Common myeloid progenitor, CD34-positive (primary cell): ENCODE data around the gene THRB.

ENCODE experiments used
- CTCF ChIA-PET: fragments of 350-600 bp; sonication (Branson Sonifier 250); formaldehyde crosslinking; loops from one replicate; lab custom pipeline; 2021; ENCODE audit warnings: antibody characterized with exemption; lab: Charles Lee
- POLR2A ChIA-PET: fragments of 350-600 bp; sonication (Branson Sonifier 250); formaldehyde crosslinking; loops from one replicate; lab custom pipeline; 2021; ENCODE audit warnings: antibody characterized with exemption; lab: Charles Lee
- DNase-seq, 3 donors: peaks; one replicate each; pipeline versions ENCODE4 v3.0.0 to v3.0.0-alpha.2; 2013
- H3K27ac ChIP-seq, 2 experiments: 1 replicate in 1 of 2; 2 replicates in 1 of 2; pipeline ENCODE4 v1.7.0; 2013; ENCODE audit warnings: inconsistent platforms in 2 of 2, low read length in 2 of 2, mild to moderate bottlenecking in 2 of 2, low read depth in 1 of 2, moderate library complexity in 1 of 2; ENCODE audit not compliant: severe bottlenecking in 2 of 2, insufficient read depth in 1 of 2, poor library complexity in 1 of 2
- H3K27me3 ChIP-seq, 5 experiments: replicated peaks in 2 of 5; 1 replicate in 3 of 5; 2 replicates in 2 of 5; pipeline versions ENCODE4 v1.6.1 to v1.7.0; 2013; ENCODE audit warnings: low read length in 4 of 5, mild to moderate bottlenecking in 2 of 5, moderate library complexity in 2 of 5, inconsistent platforms in 1 of 5; ENCODE audit not compliant: insufficient read depth in 5 of 5, control insufficient read depth in 4 of 5
- H3K36me3 ChIP-seq, 4 experiments: 1 replicate in 2 of 4; 2 replicates in 2 of 4; pipeline versions ENCODE4 v1.6.1 to v1.7.0; 2013; ENCODE audit warnings: low read length in 3 of 4, control low read depth in 1 of 4, mild to moderate bottlenecking in 1 of 4; ENCODE audit not compliant: control insufficient read depth in 4 of 4, insufficient read depth in 4 of 4
- H3K4me1 ChIP-seq, 4 experiments: 1 replicate in 3 of 4; 2 replicates in 1 of 4; pipeline versions ENCODE4 v1.6.1 to v1.7.1; 2013; ENCODE audit warnings: low read length in 3 of 4, mild to moderate bottlenecking in 3 of 4, control low read depth in 1 of 4, inconsistent platforms in 1 of 4, moderate library complexity in 1 of 4; ENCODE audit not compliant: control insufficient read depth in 4 of 4, insufficient read depth in 4 of 4; ENCODE audit errors: control extremely low read depth in 1 of 4
- H3K4me3 ChIP-seq, 7 experiments: 1 replicate in 4 of 7; 2 replicates in 3 of 7; pipeline versions ENCODE4 v1.5.1 to v1.7.0; 2013; ENCODE audit warnings: mild to moderate bottlenecking in 7 of 7, low read length in 6 of 7, moderate library complexity in 6 of 7, inconsistent platforms in 2 of 7, low read depth in 2 of 7, control low read depth in 1 of 7; ENCODE audit not compliant: insufficient read depth in 4 of 7, control insufficient read depth in 1 of 7; ENCODE audit errors: extremely low read depth in 1 of 7
- H3K9me3 ChIP-seq, 5 experiments: 1 replicate in 4 of 5; 2 replicates in 1 of 5; pipeline versions ENCODE4 v1.6.1 to v1.7.1; 2013; ENCODE audit warnings: low read length in 4 of 5, mild to moderate bottlenecking in 2 of 5, inconsistent platforms in 1 of 5, low read depth in 1 of 5, moderate library complexity in 1 of 5; ENCODE audit not compliant: control insufficient read depth in 4 of 5, insufficient read depth in 2 of 5; ENCODE audit errors: control extremely low read depth in 1 of 5
- WGBS: methylation state at CpG from one replicate; pipeline ENCODE4 v1.1.5; 2013; ENCODE audit not compliant: insufficient coverage; 5-methylcytosine and 5-hydroxymethylcytosine counted together

The THRB gene

GRCh38 chr3:24271228-24271627 lies 223.4 kb downstream of the THRB start:
- no peak overlapping the region for H3K27ac ChIP-seq
- H3K4me1 ChIP-seq, result no peaks in the 10 kb centered on the region
- H3K9me3 ChIP-seq, result no peaks in the 10 kb centered on the region
- no peaks in the 10 kb centered on the region for H3K36me3 ChIP-seq
- ChIA-PET CTCF (interaction anchor here (0.8 kb wide), 1 partner anchor 10 kb away, joined by 6 read pairs; no protein-coding TSS in a partner anchor), POLR2A (no interaction called here)
- H3K4me3 ChIP-seq, result no peak overlapping the region
- WGBS, result 83% methylated on average over 2 of the region's 3 CpGs
- no peak for DNase-seq
- H3K27me3 ChIP-seq, result no peaks in the 10 kb centered on the region

GRCh38 chr3:24270744-24271143 lies 223.9 kb downstream of the THRB start:
- H3K36me3 ChIP-seq, result no peaks in the 10 kb centered on the region
- no peaks in the 10 kb centered on the region for H3K9me3 ChIP-seq
- H3K4me1 ChIP-seq, result no peaks in the 10 kb centered on the region
- H3K27ac ChIP-seq, result no peak overlapping the region
- no peak overlapping the region for H3K4me3 ChIP-seq
- DNase-seq, result no peak
- H3K27me3 ChIP-seq, result no peaks in the 10 kb centered on the region
- ChIA-PET CTCF (no interaction called here), POLR2A (no interaction called here)
- no CpG with 5 or more reads among the region's 1 CpG for WGBS

- WGBS, result 100% methylated on average over 2 of the region's 2 CpGs
- H3K27me3 ChIP-seq, result no peaks in the 10 kb centered on the region
- no peak overlapping the region for H3K27ac ChIP-seq
- DNase-seq, result no peak
- ChIA-PET POLR2A (no interaction called here), CTCF (no interaction called here)
- no peaks in the 10 kb centered on the region for H3K4me1 ChIP-seq
- no peaks in the 10 kb centered on the region for H3K9me3 ChIP-seq
- H3K36me3 ChIP-seq, result no peaks in the 10 kb centered on the region
- no peak overlapping the region for H3K4me3 ChIP-seq
Measured at GRCh38 chr3:24270204-24270691, 224.4 kb downstream of the THRB start.

- Histone ChIP-seq H3K4me3 (no peak overlapping the region), H3K4me1 (peaks cover 0 to 19% (median 5%) of the 10 kb centered on the region in 4 experiments), H3K36me3 (no peaks in the 10 kb centered on the region), H3K27me3 (no peaks in the 10 kb centered on the region), H3K27ac (no peak overlapping the region), H3K9me3 (no peaks in the 10 kb centered on the region)
- DNase-seq, result peak; percentile 73 to 79 (median 77)
- POLR2A ChIA-PET, result no interaction called here
- WGBS, result 100% methylated on average over 2 of the region's 3 CpGs
- CTCF ChIA-PET, result interaction anchor here (1.0 to 2.9 kb wide), 8 partner anchors 16 to 418 kb away, joined by 3 to 15 read pairs (median 3); no protein-coding TSS in a partner anchor
Measured at GRCh38 chr3:24264748-24265158, 229.9 kb downstream of the THRB start.

- H3K27me3 ChIP-seq, result no peaks in the 10 kb centered on the region
- no peak overlapping the region for H3K27ac ChIP-seq
- POLR2A ChIA-PET, result no interaction called here
- DNase-seq, result peak in 2 of 3 donors; percentile 18 to 37
- no peaks in the 10 kb centered on the region for H3K36me3 ChIP-seq
- H3K9me3 ChIP-seq, result no peaks in the 10 kb centered on the region
- H3K4me1 ChIP-seq, result peaks cover 0 to 19% (median 5%) of the 10 kb centered on the region in 4 experiments
- H3K4me3 ChIP-seq, result no peak overlapping the region
- 100% methylated on average over 1 of the region's 1 CpG for WGBS
- CTCF ChIA-PET, result interaction anchor here (0.6 to 2.9 kb wide), 8 partner anchors 16 to 419 kb away, joined by 3 to 15 read pairs (median 3); no protein-coding TSS in a partner anchor
Measured at GRCh38 chr3:24264011-24264410, 230.6 kb downstream of the THRB start.

- H3K27me3 ChIP-seq, result no peaks in the 10 kb centered on the region
- POLR2A ChIA-PET, result no interaction called here
- no peaks in the 10 kb centered on the region for H3K36me3 ChIP-seq
- WGBS, result no CpG with 5 or more reads among the region's 2 CpGs
- H3K27ac ChIP-seq, result no peak overlapping the region
- no peak overlapping the region for H3K4me3 ChIP-seq
- no peaks in the 10 kb centered on the region for H3K9me3 ChIP-seq
- no peak for DNase-seq
- H3K4me1 ChIP-seq, result peaks cover 0 to 19% (median 5%) of the 10 kb centered on the region in 4 experiments
- CTCF ChIA-PET, result interaction anchor here (0.9 to 2.9 kb wide), 9 partner anchors 9 to 420 kb away, joined by 3 to 15 read pairs (median 3); no protein-coding TSS in a partner anchor
Measured at GRCh38 chr3:24263069-24263668, 231.5 kb downstream of the THRB start.

GRCh38 chr3:24261521-24261920 lies 233.1 kb downstream of the THRB start:
- ChIA-PET POLR2A (no interaction called here), CTCF (interaction anchor here (2.6 kb wide), 1 partner anchor 10 kb away, joined by 6 read pairs; no protein-coding TSS in a partner anchor)
- Histone ChIP-seq H3K4me1 (peaks cover 0 to 19% (median 5%) of the 10 kb centered on the region in 4 experiments), H3K27ac (no peak overlapping the region), H3K36me3 (no peaks in the 10 kb centered on the region), H3K27me3 (no peaks in the 10 kb centered on the region), H3K4me3 (no peak overlapping the region), H3K9me3 (no peaks in the 10 kb centered on the region)
- no peak for DNase-seq
